Brain microvascular endothelial cell (primary cell): ENCODE results near the gene APRT.
A peak's percentile ranks its signal among the peaks of the same experiment; 100 is the strongest.

Experiments used
- DNase-seq: peaks from one replicate; pipeline ENCODE4 v3.0.0-alpha.2; 2020
- H3K27ac ChIP-seq: fragments of 250-450 bp; sonication (Bioruptor Pico); 2 replicates; pipeline ENCODE4 v1.5.1; 2020; ENCODE audit warnings: mild to moderate bottlenecking, moderate library complexity
- H3K27me3 ChIP-seq: fragments of 250-450 bp; sonication (Bioruptor Pico); replicated peaks from 2 replicates; pipeline ENCODE4 v1.5.1; 2020; ENCODE audit warnings: mild to moderate bottlenecking
- H3K36me3 ChIP-seq: fragments of 250-450 bp; sonication (Bioruptor Pico); replicated peaks from 2 replicates; pipeline ENCODE4 v1.5.1; 2020; ENCODE audit warnings: mild to moderate bottlenecking
- H3K4me3 ChIP-seq: 2 replicates; pipeline ENCODE4 v1.5.1; 2011; ENCODE audit warnings: low read depth, mild to moderate bottlenecking, control low read depth, low read length, moderate library complexity
- in situ Hi-C: cut with HindIII; loops from 2 replicates; pipeline ENCODE4 v1.10.0; 2017; ENCODE audit warnings: low sequenced_read_pairs, low pct_ligation_motif_present
- TF ChIP-seq, protein P1 (sequence below): IDR thresholded peaks from 2 replicates; pipeline ENCODE4 v1.5.1; 2011; ENCODE audit warnings: low read depth, mild to moderate bottlenecking, moderate library complexity, low read length, control low read depth, inconsistent platforms; ENCODE audit errors: missing control alignments

Gene APRT

DNA sequence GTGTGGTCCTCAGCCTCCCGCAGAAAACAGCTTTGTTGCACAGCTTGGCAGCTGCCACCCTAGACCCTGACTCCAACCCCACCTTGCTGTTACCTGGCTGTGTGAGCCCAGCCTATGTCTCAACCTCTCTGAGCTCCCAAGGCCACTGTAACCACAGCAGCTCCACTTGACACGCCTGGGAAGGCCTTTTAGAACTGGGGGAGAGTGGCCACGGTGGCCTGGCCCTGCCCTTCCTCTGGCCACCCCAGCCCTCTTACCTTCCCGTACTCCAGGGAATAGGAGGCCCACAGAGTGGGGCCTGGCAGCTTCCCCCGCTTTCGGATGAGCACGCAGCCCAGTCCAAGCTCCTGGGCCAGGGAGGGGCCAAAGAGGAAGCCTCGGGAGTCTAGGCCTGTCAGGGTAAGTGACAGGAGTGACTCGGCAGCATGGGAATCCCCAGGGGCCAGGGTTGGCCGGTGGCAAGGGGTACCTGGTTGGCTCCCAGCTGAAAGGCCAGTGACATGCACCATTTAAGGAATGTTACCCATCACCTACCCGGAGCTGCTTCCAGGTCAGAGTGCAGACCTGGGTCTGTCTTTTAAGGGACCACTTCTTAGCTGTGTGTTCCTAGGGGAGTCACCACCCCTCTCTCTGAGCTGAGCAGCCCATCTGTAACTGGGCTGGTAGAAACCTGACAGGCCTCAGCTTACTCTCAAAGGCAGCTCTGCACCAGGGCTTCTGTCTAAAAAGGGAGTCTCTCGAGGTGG is 1.4 kb downstream of the APRT start:
- H3K27me3 ChIP-seq, result no peaks in the 10 kb centered on the region
- H3K4me3 ChIP-seq, result peak overlapping the region; percentile 70
- in situ Hi-C loops, result no loop called here
- H3K27ac ChIP-seq, result peak overlapping the region; percentile 84
- no peak for DNase-seq
- TF ChIP-seq, protein P1, sequence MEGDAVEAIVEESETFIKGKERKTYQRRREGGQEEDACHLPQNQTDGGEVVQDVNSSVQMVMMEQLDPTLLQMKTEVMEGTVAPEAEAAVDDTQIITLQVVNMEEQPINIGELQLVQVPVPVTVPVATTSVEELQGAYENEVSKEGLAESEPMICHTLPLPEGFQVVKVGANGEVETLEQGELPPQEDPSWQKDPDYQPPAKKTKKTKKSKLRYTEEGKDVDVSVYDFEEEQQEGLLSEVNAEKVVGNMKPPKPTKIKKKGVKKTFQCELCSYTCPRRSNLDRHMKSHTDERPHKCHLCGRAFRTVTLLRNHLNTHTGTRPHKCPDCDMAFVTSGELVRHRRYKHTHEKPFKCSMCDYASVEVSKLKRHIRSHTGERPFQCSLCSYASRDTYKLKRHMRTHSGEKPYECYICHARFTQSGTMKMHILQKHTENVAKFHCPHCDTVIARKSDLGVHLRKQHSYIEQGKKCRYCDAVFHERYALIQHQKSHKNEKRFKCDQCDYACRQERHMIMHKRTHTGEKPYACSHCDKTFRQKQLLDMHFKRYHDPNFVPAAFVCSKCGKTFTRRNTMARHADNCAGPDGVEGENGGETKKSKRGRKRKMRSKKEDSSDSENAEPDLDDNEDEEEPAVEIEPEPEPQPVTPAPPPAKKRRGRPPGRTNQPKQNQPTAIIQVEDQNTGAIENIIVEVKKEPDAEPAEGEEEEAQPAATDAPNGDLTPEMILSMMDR, result no peak
- H3K36me3 ChIP-seq, result peaks cover 13% of the 10 kb centered on the region

DNA sequence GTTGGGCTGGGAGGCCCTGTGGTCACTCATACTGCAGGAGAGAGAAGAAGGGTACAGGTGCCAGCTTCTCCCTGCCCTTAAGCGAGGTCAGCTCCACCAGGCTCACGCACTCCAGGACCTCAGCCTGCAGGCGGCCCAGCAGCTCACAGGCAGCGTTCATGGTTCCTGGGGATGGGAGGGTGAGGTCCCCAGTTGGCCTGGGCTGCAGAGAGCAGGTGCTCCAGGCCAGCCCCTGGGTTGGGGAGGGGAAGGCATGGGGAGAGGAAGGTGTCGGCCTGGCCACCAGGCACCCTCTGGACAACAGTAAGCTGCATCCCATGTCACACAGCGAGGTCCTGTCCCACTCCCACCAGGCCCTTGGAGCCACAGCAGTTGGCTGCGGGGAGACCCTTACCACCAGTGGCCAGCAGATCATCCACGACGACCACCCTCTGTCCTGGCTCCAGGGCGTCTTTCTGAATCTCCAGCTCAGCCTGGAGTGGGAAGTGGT is 2.0 kb downstream of the APRT start:
- Histone ChIP-seq H3K27me3 (no peaks in the 10 kb centered on the region), H3K27ac (no peak overlapping the region), H3K36me3 (peaks cover 13% of the 10 kb centered on the region), H3K4me3 (no peak overlapping the region)
- TF ChIP-seq, protein P1, result no peak
- no peak for DNase-seq
- in situ Hi-C loops, result no loop called here

DNA sequence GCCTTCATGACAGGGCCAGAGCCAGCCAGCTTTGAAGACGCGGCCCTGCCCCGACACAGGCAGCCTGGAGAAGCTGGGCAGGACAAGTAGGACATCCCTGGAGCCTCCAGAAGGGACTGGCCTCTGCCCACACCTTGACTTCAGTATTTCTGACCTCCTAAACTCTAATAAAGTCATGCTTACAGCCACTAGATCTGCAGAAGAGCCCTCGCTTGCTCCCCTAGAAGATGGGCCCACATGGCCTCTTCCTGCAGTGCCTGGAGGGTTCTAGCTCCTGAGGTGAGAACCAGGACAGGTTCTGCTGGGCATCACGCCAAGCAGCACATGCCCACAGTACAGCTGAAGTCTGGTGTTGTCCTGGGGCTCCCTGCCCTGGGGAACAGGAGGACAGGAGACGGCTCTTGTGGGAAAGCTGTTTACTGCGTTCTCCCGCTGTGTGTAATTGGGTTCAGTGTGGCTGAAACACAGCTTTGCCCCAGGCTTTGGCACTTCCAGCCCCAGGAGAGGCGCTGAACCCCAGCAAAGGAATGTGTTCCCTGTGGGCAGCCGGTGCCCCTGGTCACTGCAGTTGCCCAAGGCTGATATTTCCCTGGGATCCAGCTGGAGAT is 2.6 kb downstream of the APRT start:
- H3K27ac ChIP-seq, result no peak overlapping the region

DNA sequence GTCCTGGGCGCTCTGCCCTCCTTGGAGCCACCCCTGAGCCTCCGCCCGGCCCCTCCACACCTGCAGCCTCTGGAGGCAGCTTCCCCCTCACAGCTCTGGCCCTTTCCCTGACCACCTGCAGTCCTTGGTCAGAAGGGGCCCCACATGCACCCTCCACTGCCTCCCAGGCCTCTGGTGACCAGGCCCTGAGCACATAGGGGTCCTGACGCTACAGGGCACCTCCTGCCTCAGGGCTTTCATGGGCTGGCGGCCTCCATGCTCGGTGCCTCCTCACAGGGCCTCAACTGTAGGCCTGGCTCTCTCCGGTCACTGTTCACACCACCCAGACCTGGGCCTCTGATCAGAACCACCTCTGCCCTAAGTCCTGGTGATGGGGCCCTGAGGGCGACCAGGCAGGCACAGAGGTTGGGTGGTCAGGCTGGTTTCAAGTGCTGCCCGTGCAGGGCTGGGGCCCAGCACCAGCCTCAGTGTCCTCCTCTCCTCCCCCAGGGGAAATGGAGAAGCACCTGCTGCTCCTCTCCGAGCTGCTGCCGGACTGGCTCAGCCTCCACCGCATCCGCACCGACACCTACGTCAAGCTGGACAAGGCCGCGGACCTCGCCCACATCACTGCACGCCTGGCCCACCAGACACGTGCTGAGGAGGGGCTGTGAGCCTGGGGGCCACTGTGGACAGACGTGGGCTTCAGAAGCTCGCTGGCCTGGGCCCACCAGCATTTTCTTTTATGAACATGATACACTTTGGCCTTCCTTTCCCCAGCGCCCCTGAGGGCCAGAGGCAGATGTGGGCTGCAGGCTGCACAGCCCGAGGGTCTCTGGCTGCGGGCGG is 3.9 kb downstream of the APRT start:
- no peak for DNase-seq
- Histone ChIP-seq H3K36me3 (peaks cover 13% of the 10 kb centered on the region), H3K27ac (no peak overlapping the region), H3K4me3 (no peak overlapping the region), H3K27me3 (no peaks in the 10 kb centered on the region)
- TF ChIP-seq, protein P1, result no peak
- in situ Hi-C loops, result no loop called here

More for the DNA sequence above, 2.6 kb downstream of the APRT start:
- TF ChIP-seq, protein P1, result no peak
- Histone ChIP-seq H3K27me3 (no peaks in the 10 kb centered on the region), H3K36me3 (peaks cover 13% of the 10 kb centered on the region), H3K4me3 (no peak overlapping the region)
- in situ Hi-C loops, result no loop called here
- no peak for DNase-seq

DNA sequence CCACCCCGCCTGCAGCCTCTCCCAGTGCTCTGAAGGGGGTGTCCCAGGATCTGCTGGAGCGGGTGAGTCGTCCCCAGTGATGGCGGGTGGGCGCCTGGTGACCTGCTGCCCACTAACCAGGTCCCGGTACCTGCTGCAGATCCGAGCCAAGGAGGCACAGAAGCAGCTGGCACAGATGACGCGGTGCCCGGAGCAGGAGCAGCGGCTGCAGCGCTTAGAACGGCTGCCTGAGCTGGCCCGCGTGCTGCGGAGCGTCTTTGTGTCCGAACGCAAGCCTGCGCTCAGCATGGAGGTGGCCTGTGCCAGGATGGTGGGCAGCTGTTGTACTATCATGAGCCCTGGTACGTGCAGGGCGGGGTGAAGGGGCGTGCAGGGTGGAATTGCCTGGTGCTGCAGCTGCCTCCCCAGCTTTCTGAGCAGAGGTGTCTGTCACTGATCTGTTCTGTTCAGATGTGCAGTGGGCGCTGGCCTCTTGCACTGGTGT is 4.5 kb downstream of the APRT start:
- no peak for DNase-seq
- H3K27me3 ChIP-seq, result no peaks in the 10 kb centered on the region
- in situ Hi-C loops, result no loop called here
- no peak overlapping the region for H3K4me3 ChIP-seq
- H3K36me3 ChIP-seq, result peaks cover 13% of the 10 kb centered on the region
- TF ChIP-seq, protein P1, result no peak
- no peak overlapping the region for H3K27ac ChIP-seq
